ENCODE data around the gene CEP57L1. TPM values are rescaled to one million over a fixed set of nuclear protein-coding genes. Genes with fewer than 3 reads are reported as not detected.

The CEP57L1 gene
- total RNA-seq, 1 experiment from 2014 or later = 20.7 TPM

DNA sequence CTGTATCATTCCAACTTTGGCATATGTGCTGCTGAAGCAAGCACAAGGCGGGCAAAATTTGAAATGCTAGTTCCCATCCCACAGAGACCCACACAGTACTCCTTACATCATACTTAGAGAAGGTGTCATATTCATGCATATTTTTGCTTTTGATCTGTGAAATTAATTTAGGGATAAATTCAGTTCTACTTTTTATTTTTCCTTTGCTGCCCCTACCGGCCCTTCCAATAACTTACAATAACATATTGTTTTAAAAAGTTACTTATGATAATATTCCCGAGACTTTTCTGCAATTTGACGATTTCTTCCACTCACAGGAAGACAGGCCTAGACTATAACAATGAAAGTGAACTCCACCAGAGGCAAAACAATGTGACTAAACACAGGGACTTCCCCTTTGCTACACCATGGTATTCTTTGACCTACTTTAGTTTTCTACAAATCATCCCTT is 35.7 kb upstream of the CEP57L1 start:
- Histone ChIP-seq H3K9me2 (ENCODE audit: insufficient read depth) (no peaks in the 10 kb centered on the region), H3K4me2 (ENCODE audit: low read length) (no peak overlapping the region), H3K9me3 (ENCODE audit: control insufficient read depth in 1 of 2, insufficient read depth in 1 of 2, low read depth in 1 of 2, low read length in 2 of 2) (no peaks in the 10 kb centered on the region), H3K4me3 (replicated peaks in 1 of 2; ENCODE audit: low read depth in 1 of 2, low read length in 2 of 2) (no peak overlapping the region), H3K36me3 (ENCODE audit: control insufficient read depth in 1 of 2, insufficient read depth in 2 of 2, low read length in 2 of 2) (no peaks in the 10 kb centered on the region), H3K27me3 (ENCODE audit: insufficient read depth, low read length) (no peaks in the 10 kb centered on the region), H3K4me1 (ENCODE audit: control insufficient read depth in 1 of 2, insufficient read depth in 2 of 2, low read length in 2 of 2) (no peaks in the 10 kb centered on the region), H3K79me2 (ENCODE audit: insufficient read depth, low read length) (no peaks in the 10 kb centered on the region), H2AFZ (ENCODE audit: low read depth, low read length, poor library complexity, severe bottlenecking) (no peak overlapping the region), H3K27ac (ENCODE audit: low read depth, low read length) (no peak overlapping the region), H3K9ac (ENCODE audit: low read length) (no peak overlapping the region), H4K20me1 (ENCODE audit: insufficient read depth) (no peaks in the 10 kb centered on the region)
- ATAC-seq (no peak), DNase-seq (ENCODE audit: low read depth, low spot score) (no peak)
- no TSS peak for BruUV-seq (replicated peaks)
- ChIA-PET RAD21 (ENCODE audit: low non-redundant PET in 1 of 2, low total read pairs in 2 of 2, uncharacterized antibody in 2 of 2, unreplicated experiment in 2 of 2) (no interaction called here), POLR2A (no interaction called here), CTCF (no interaction called here)
- TF ChIP-seq CTCF (IDR thresholded peaks at IDR 0.05 in 2 of 3, conservative IDR thresholded peaks at IDR 0.05 in 1 of 3; ENCODE audit: borderline replicate concordance in 1 of 3, insufficient read depth in 1 of 3, low read depth in 2 of 3, low read length in 2 of 3) = no peak
- TF ChIP-seq, protein P1, sequence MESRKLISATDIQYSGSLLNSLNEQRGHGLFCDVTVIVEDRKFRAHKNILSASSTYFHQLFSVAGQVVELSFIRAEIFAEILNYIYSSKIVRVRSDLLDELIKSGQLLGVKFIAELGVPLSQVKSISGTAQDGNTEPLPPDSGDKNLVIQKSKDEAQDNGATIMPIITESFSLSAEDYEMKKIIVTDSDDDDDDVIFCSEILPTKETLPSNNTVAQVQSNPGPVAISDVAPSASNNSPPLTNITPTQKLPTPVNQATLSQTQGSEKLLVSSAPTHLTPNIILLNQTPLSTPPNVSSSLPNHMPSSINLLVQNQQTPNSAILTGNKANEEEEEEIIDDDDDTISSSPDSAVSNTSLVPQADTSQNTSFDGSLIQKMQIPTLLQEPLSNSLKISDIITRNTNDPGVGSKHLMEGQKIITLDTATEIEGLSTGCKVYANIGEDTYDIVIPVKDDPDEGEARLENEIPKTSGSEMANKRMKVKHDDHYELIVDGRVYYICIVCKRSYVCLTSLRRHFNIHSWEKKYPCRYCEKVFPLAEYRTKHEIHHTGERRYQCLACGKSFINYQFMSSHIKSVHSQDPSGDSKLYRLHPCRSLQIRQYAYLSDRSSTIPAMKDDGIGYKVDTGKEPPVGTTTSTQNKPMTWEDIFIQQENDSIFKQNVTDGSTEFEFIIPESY (IDR thresholded peaks at IDR 0.05; ENCODE audit: extremely low read depth, insufficient replicate concordance, low read length) = no peak
- TF ChIP-seq ZNF274 (IDR thresholded peaks at IDR 0.05; ENCODE audit: low read depth, low read length) = no peak
- no peak for TF ChIP-seq REST (IDR thresholded peaks at IDR 0.05; ENCODE audit: low read depth)
- no peak for TF ChIP-seq ZFX (IDR thresholded peaks at IDR 0.05)
- TF ChIP-seq FOSL1 (IDR thresholded peaks at IDR 0.05; ENCODE audit: low read depth) = no peak
- TF ChIP-seq SRF (IDR thresholded peaks at IDR 0.05; ENCODE audit: low read depth) = no peak
- TF ChIP-seq SP1 (IDR thresholded peaks at IDR 0.05; ENCODE audit: low read depth) = no peak
- no peak for TF ChIP-seq EZH2phosphoT487 (IDR thresholded peaks at IDR 0.05; ENCODE audit: borderline replicate concordance)
- TF ChIP-seq TCF7L2 (IDR thresholded peaks at IDR 0.05; ENCODE audit: borderline replicate concordance, extremely low read depth, insufficient read depth, insufficient read length) = no peak
- no peak for TF ChIP-seq RAD21 (IDR thresholded peaks at IDR 0.05; ENCODE audit: low read depth)
- no peak for TF ChIP-seq EGR1 (IDR thresholded peaks at IDR 0.05; ENCODE audit: low read depth)
- TF ChIP-seq CBX3 (IDR thresholded peaks at IDR 0.05; ENCODE audit: low read depth) = no peak
- intact Hi-C loops (cut with micrococcal nuclease) = no loop called here

All from HCT116 (cell line).